Naive thymus-derived CD4-positive, alpha-beta T cell (primary cell): ENCODE results near the gene ITPR1. TPM values are rescaled to one million over a fixed set of nuclear protein-coding genes. Genes with fewer than 3 reads are reported as not detected.
"Not testable (repeated sequence)": the region's sequence is repeated elsewhere in the genome, so short reads cannot be mapped to it uniquely, and the experiment has no call there.

ENCODE experiments used
- ATAC-seq: fragments of 150-1000 bp; cut with Tn5 transposase; 2 replicates; pipeline ENCODE4 v1.10.0; 2021; ENCODE audit warnings: mild to moderate bottlenecking, moderate library complexity
- CTCF ChIA-PET: fragments of 350-600 bp; sonication (Branson Sonifier 250); formaldehyde crosslinking; loops from one replicate; lab custom pipeline; 2021; ENCODE audit warnings: antibody characterized with exemption; lab: Charles Lee
- POLR2A ChIA-PET: fragments of 350-600 bp; sonication (Branson Sonifier 250); formaldehyde crosslinking; loops from one replicate; lab custom pipeline; 2021; ENCODE audit warnings: antibody characterized with exemption, inconsistent platforms; lab: Charles Lee
- DNase-seq, 9 donors: peaks; one replicate each; pipeline versions ENCODE4 v3.0.0 to v3.0.0-alpha.2; 2020 to 2022; ENCODE audit warnings: mixed read lengths in 1 of 9
- H3K27ac ChIP-seq: one replicate; pipeline ENCODE4 v1.7.0; 2013; ENCODE audit warnings: mild to moderate bottlenecking, low read depth, low read length, moderate library complexity
- H3K27me3 ChIP-seq, 2 donors: one replicate each; pipeline ENCODE4 v1.7.0; 2013; ENCODE audit warnings: low read length in 2 of 2, mild to moderate bottlenecking in 2 of 2, moderate library complexity in 2 of 2; ENCODE audit not compliant: control insufficient read depth in 2 of 2, insufficient read depth in 2 of 2
- H3K36me3 ChIP-seq, 3 experiments: 1 replicate in 2 of 3; 2 replicates in 1 of 3; pipeline ENCODE4 v1.7.0; 2013; ENCODE audit warnings: low read length in 3 of 3, mild to moderate bottlenecking in 3 of 3, moderate library complexity in 1 of 3; ENCODE audit not compliant: insufficient read depth in 3 of 3, control insufficient read depth in 2 of 3
- H3K4me1 ChIP-seq, 2 donors: one replicate each; pipeline ENCODE4 v1.7.0; 2013; ENCODE audit warnings: low read length in 2 of 2, mild to moderate bottlenecking in 2 of 2, moderate library complexity in 1 of 2; ENCODE audit not compliant: control insufficient read depth in 2 of 2, insufficient read depth in 2 of 2
- H3K4me3 ChIP-seq: 2 replicates; pipeline ENCODE4 v1.7.0; 2013; ENCODE audit warnings: mild to moderate bottlenecking, low read length
- H3K9me3 ChIP-seq, 3 experiments: 1 replicate in 2 of 3; 2 replicates in 1 of 3; pipeline ENCODE4 v1.7.0; 2013; ENCODE audit warnings: low read length in 3 of 3; ENCODE audit not compliant: control insufficient read depth in 2 of 3
- H3K27ac Mint-ChIP-seq, 9 donors: one replicate each; pipeline ENCODE4 v1.8.0; 2020 to 2022; ENCODE audit warnings: mixed read lengths in 9 of 9, mild to moderate bottlenecking in 8 of 9, moderate library complexity in 5 of 9, inconsistent platforms in 2 of 9
- H3K27me3 Mint-ChIP-seq, 5 donors: one replicate each; pipeline ENCODE4 v1.8.0; 2021 to 2022; ENCODE audit warnings: mixed read lengths in 5 of 5, mild to moderate bottlenecking in 1 of 5
- H3K36me3 Mint-ChIP-seq, 5 donors: one replicate each; pipeline ENCODE4 v1.8.0; 2020 to 2022; ENCODE audit warnings: mixed read lengths in 5 of 5, mild to moderate bottlenecking in 3 of 5, inconsistent platforms in 1 of 5
- H3K4me1 Mint-ChIP-seq, 7 donors: one replicate each; pipeline ENCODE4 v1.8.0; 2020 to 2022; ENCODE audit warnings: mixed read lengths in 7 of 7, mild to moderate bottlenecking in 3 of 7, inconsistent platforms in 1 of 7
- H3K4me3 Mint-ChIP-seq, 10 donors: one replicate each; pipeline ENCODE4 v1.8.0; 2020 to 2022; ENCODE audit warnings: mild to moderate bottlenecking in 10 of 10, mixed read lengths in 10 of 10, moderate library complexity in 6 of 10, inconsistent platforms in 2 of 10
- H3K9me3 Mint-ChIP-seq, 11 donors: one replicate each; pipeline ENCODE4 v1.8.0; 2020 to 2022; ENCODE audit warnings: mixed read lengths in 11 of 11, mild to moderate bottlenecking in 4 of 11, inconsistent platforms in 1 of 11, moderate library complexity in 1 of 11
- intact Hi-C, 2 donors: fragments of 100-400 bp; cut with micrococcal nuclease; formaldehyde crosslinking; loops; one replicate each; pipeline ENCODE4 v1.15.1; 2023
- polyA plus RNA-seq, 2 donors: library from polyadenylated mRNA; unstranded; fragments of 300-500 nt; fragmentation: Illumina TruSeq; gene quantifications; one replicate each; pipeline ENCODE4 v1.2.3, GENCODE V29; 2021
- total RNA-seq, 6 experiments: library from RNA in 5 of 6; stranded (reverse) in 5 of 6; gene quantifications; 1 replicate in 5 of 6; 2 replicates in 1 of 6; pipeline ENCODE4 v1.2.3 and lab custom pipeline; 2021 to 2026

The ITPR1 gene
- total and polyA plus RNA-seq, 7 experiments from 2014 or later: 15.1 to 118 (median 83.8) TPM

GRCh38 chr3:4456780-4457179, 36.4 kb upstream of the ITPR1 start:
- H3K4me1 Mint-ChIP-seq: peaks cover 3 to 21% (median 8%) of the 10 kb centered on the region in 7 donors
- H3K9me3 Mint-ChIP-seq, intact Hi-C loops, ATAC-seq, H3K27ac Mint-ChIP-seq, DNase-seq, H3K36me3 ChIP-seq, H3K27me3 ChIP-seq, CTCF ChIA-PET, H3K27me3 Mint-ChIP-seq, H3K4me3 ChIP-seq, H3K4me1 ChIP-seq, H3K27ac ChIP-seq, H3K4me3 Mint-ChIP-seq, H3K36me3 Mint-ChIP-seq, H3K9me3 ChIP-seq: not testable (repeated sequence)
- POLR2A ChIA-PET: interaction anchor here (0.6 kb wide), 1 partner anchor 21 kb away, joined by 3 read pairs; no protein-coding TSS in a partner anchor

- H3K36me3 Mint-ChIP-seq: no peaks in the 10 kb centered on the region
Observed at GRCh38 chr3:4458961-4459360, 34.2 kb upstream of the ITPR1 start.

GRCh38 chr3:4460334-4460733, 32.8 kb upstream of the ITPR1 start:
- Mint-ChIP-seq H3K4me1 (peaks cover 7 to 27% (median 18%) of the 10 kb centered on the region in 7 donors), H3K27ac (no peak overlapping the region), H3K36me3 (no peaks in the 10 kb centered on the region), H3K9me3 (no peaks in the 10 kb centered on the region), H3K4me3 (no peak overlapping the region), H3K27me3 (no peaks in the 10 kb centered on the region)
- Histone ChIP-seq H3K27me3 (no peaks in the 10 kb centered on the region), H3K4me1 (no peaks in the 10 kb centered on the region), H3K27ac (no peak overlapping the region), H3K9me3 (no peaks in the 10 kb centered on the region), H3K36me3 (no peaks in the 10 kb centered on the region), H3K4me3 (no peak overlapping the region)
- intact Hi-C loops: no loop called here
- ChIA-PET CTCF (interaction anchor here (1.0 kb wide), 1 partner anchor 110 kb away, joined by 3 read pairs; no protein-coding TSS in a partner anchor), POLR2A (interaction anchor here (0.7 kb wide), 1 partner anchor 33 kb away, joined by 6 read pairs; no protein-coding TSS in a partner anchor)
- DNase-seq (no peak), ATAC-seq (no peak)

More at GRCh38 chr3:4458961-4459360, 34.2 kb upstream of the ITPR1 start:
- H3K27ac ChIP-seq: no peak overlapping the region
- H3K27ac Mint-ChIP-seq: peak overlapping the region in 1 of 9 donors; percentile 19
- H3K4me1 Mint-ChIP-seq: peaks cover 6 to 27% (median 12%) of the 10 kb centered on the region in 7 donors
- no peaks in the 10 kb centered on the region for H3K27me3 ChIP-seq
- H3K9me3 Mint-ChIP-seq: no peaks in the 10 kb centered on the region
- no peaks in the 10 kb centered on the region for H3K27me3 Mint-ChIP-seq
- H3K36me3 ChIP-seq: no peaks in the 10 kb centered on the region
- POLR2A ChIA-PET: no interaction called here
- no peak overlapping the region for H3K4me3 ChIP-seq
- ATAC-seq (no peak), DNase-seq (no peak)
- no peaks in the 10 kb centered on the region for H3K4me1 ChIP-seq
- H3K9me3 ChIP-seq: no peaks in the 10 kb centered on the region
- H3K4me3 Mint-ChIP-seq: no peak overlapping the region
- intact Hi-C loops: no loop called here
- CTCF ChIA-PET: no interaction called here

- DNase-seq (no peak), ATAC-seq (no peak)
- H3K36me3 ChIP-seq: no peaks in the 10 kb centered on the region
- no peaks in the 10 kb centered on the region for H3K27me3 Mint-ChIP-seq
- no peaks in the 10 kb centered on the region for H3K27me3 ChIP-seq
- H3K36me3 Mint-ChIP-seq: no peaks in the 10 kb centered on the region
- H3K27ac Mint-ChIP-seq: no peak overlapping the region
- no peak overlapping the region for H3K4me3 ChIP-seq
- POLR2A ChIA-PET: no interaction called here
- peaks cover 4 to 5% of the 10 kb centered on the region in 2 donors for H3K4me1 ChIP-seq
- CTCF ChIA-PET: no interaction called here
- intact Hi-C loops: no loop called here
- no peak overlapping the region for H3K4me3 Mint-ChIP-seq
- no peaks in the 10 kb centered on the region for H3K9me3 ChIP-seq
- no peaks in the 10 kb centered on the region for H3K9me3 Mint-ChIP-seq
- peaks cover 18 to 40% (median 24%) of the 10 kb centered on the region in 7 donors for H3K4me1 Mint-ChIP-seq
- no peak overlapping the region for H3K27ac ChIP-seq
Observed at GRCh38 chr3:4461468-4462090, 31.6 kb upstream of the ITPR1 start.

- POLR2A ChIA-PET: interaction anchor here (0.6 to 0.8 kb wide), 3 partner anchors 9 to 46 kb away, joined by 3 read pairs; no protein-coding TSS in a partner anchor
- Mint-ChIP-seq H3K4me3 (no peak overlapping the region), H3K9me3 (no peaks in the 10 kb centered on the region), H3K27me3 (no peaks in the 10 kb centered on the region), H3K27ac (no peak overlapping the region), H3K4me1 (peaks cover 19 to 46% (median 26%) of the 10 kb centered on the region in 7 donors), H3K36me3 (no peaks in the 10 kb centered on the region)
- CTCF ChIA-PET: interaction anchor here (1.2 kb wide), 1 partner anchor 11 kb away, joined by 4 read pairs; no protein-coding TSS in a partner anchor
- Histone ChIP-seq H3K4me1 (peaks cover 5 to 6% of the 10 kb centered on the region in 2 donors), H3K27me3 (no peaks in the 10 kb centered on the region), H3K4me3 (no peak overlapping the region), H3K9me3 (no peaks in the 10 kb centered on the region), H3K27ac (no peak overlapping the region), H3K36me3 (peaks cover 0 to 4% (median 0%) of the 10 kb centered on the region in 3 experiments)
- DNase-seq (no peak), ATAC-seq (no peak)
- intact Hi-C loops: no loop called here
Observed at GRCh38 chr3:4462369-4463040, 30.6 kb upstream of the ITPR1 start.

- ChIA-PET CTCF (no interaction called here), POLR2A (interaction anchor here (0.8 kb wide), 1 partner anchor 29 kb away, joined by 3 read pairs; no protein-coding TSS in a partner anchor)
- ATAC-seq (no peak), DNase-seq (no peak)
- peak overlapping the region in 1 of 9 donors; percentile 52 for H3K27ac Mint-ChIP-seq
- Histone ChIP-seq H3K36me3 (peaks cover 0 to 4% (median 0%) of the 10 kb centered on the region in 3 experiments), H3K4me3 (no peak overlapping the region), H3K27ac (no peak overlapping the region), H3K4me1 (peaks cover 5 to 7% of the 10 kb centered on the region in 2 donors), H3K9me3 (no peaks in the 10 kb centered on the region), H3K27me3 (no peaks in the 10 kb centered on the region)
- intact Hi-C loops: no loop called here
- no peaks in the 10 kb centered on the region for H3K9me3 Mint-ChIP-seq
- peaks cover 19 to 45% (median 26%) of the 10 kb centered on the region in 7 donors for H3K4me1 Mint-ChIP-seq
- no peaks in the 10 kb centered on the region for H3K36me3 Mint-ChIP-seq
- no peaks in the 10 kb centered on the region for H3K27me3 Mint-ChIP-seq
- H3K4me3 Mint-ChIP-seq: peak overlapping the region in 2 of 10 donors; percentile 29 to 79
Observed at GRCh38 chr3:4464576-4464975, 28.6 kb upstream of the ITPR1 start.
